Vagina (tissue), 2 donors: ENCODE measurements around the gene PTOV1. TPM values are rescaled to one million over a fixed set of nuclear protein-coding genes. Genes with fewer than 3 reads are reported as not detected.

Experiments
- DNase-seq, 2 donors: peaks; one replicate each; pipeline ENCODE4 v3.0.0-alpha.2; 2017; ENCODE audit errors: extremely low spot score in 2 of 2
- H3K27ac ChIP-seq: fragments of 200-600 bp; sonication (generic); one replicate; pipeline ENCODE4 v1.5.1; 2019
- H3K27me3 ChIP-seq: fragments of 200-600 bp; sonication (generic); one replicate; pipeline ENCODE4 v1.5.1; 2019
- H3K36me3 ChIP-seq, 2 donors: fragments of 200-600 bp; sonication (generic); one replicate each; pipeline ENCODE4 v1.5.1; 2017 to 2019
- H3K4me1 ChIP-seq: fragments of 200-600 bp; sonication (generic); one replicate; pipeline ENCODE4 v1.5.1; 2019
- H3K4me3 ChIP-seq, 2 donors: fragments of 200-600 bp; sonication (generic); 1 replicate in 1 of 2; 2 replicates in 1 of 2; pipeline ENCODE4 v1.5.1; 2016 to 2019
- H3K9me3 ChIP-seq: fragments of 200-600 bp; sonication (generic); one replicate; pipeline ENCODE4 v1.5.1; 2019
- POLR2A ChIP-seq, 2 donors: fragments of 450-650 bp; IDR thresholded peaks; one replicate each; pipeline ENCODE4 v1.6.1; 2017; ENCODE audit warnings: antibody characterized with exemption in 2 of 2, mild to moderate bottlenecking in 2 of 2, moderate library complexity in 2 of 2
- POLR2AphosphoS5 ChIP-seq, 2 donors: sonication (generic); formaldehyde crosslinking; IDR thresholded peaks; one replicate each; pipeline ENCODE4 v1.9.0; 2017; ENCODE audit warnings: antibody characterized with exemption in 2 of 2, mild to moderate bottlenecking in 2 of 2, low read depth in 1 of 2; ENCODE audit not compliant: insufficient read depth in 1 of 2
- intact Hi-C: fragments of 100-400 bp; cut with DNase I; formaldehyde crosslinking; loops from one replicate; pipeline ENCODE4 v1.15.1; 2023
- total RNA-seq: library from RNA; depleted of rRNA; stranded (reverse); fragments of >200 nt; gene quantifications from one replicate; pipeline ENCODE4 v1.2.3, GENCODE V29; 2016
- TF ChIP-seq, protein P1 (sequence below), 3 experiments: fragments of 450-650 bp in 2 of 3; fragments of 200-600 bp in 1 of 3; sonication (generic) in 1 of 3; IDR thresholded peaks; one replicate each; pipeline ENCODE4 v1.5.1; 2017 to 2019; ENCODE audit warnings: antibody characterized with exemption in 3 of 3, mild to moderate bottlenecking in 2 of 3, moderate library complexity in 2 of 3

The PTOV1 gene
- total RNA-seq, 1 donor from 2014 or later, result 109 TPM

DNA sequence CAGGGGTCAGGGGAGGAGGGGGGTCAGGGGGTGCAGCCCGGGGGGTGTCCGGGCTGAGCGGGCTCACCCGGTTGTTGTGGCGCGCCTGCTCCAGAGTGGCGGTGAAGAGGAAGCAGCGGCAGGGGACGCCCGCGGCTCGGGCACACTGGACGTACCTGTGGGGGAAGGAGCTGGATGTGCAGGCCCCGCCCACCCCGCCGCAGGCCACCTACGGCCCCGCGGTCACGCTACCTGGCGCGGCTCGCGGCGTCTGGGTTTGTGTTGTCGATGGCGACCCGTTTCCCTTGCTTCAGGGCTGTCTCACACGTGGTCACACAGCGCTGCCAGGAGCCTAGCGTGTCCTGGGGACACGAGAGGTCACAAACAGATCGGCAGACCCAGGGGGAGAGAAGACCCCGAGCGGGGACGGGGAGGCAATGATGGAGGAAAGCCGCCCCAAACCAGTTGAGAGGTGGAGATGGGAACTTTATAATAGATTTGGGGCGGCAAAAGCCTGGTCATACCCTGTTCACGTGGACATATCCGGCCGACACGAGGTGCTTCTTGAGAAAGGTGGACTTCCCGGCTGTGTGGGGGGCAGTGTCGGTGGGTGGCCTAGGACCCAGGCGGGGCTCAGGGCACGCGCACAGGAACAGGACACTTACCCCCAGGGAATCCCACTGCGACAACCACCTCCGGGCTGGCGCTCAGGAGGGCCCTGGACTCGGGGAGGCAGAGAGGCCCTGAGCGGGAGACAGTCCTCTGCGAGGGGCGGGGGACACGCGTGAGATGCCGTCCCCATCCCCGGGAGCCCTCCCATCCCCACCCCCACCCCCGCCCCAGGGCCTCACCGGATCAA lies 10.8 kb downstream of the PTOV1 start:
- intact Hi-C loops, result loop anchor here (5.0 kb wide), 1 partner anchor 44 kb away; the partner anchor contains the start of gene MED25
- Histone ChIP-seq H3K27me3 (no peaks in the 10 kb centered on the region), H3K4me1 (peaks cover 29% of the 10 kb centered on the region), H3K36me3 (peaks cover 0 to 50% of the 10 kb centered on the region in 2 donors), H3K9me3 (no peaks in the 10 kb centered on the region), H3K4me3 (no peak overlapping the region), H3K27ac (peak overlapping the region; percentile 40)
- TF ChIP-seq, protein P1, sequence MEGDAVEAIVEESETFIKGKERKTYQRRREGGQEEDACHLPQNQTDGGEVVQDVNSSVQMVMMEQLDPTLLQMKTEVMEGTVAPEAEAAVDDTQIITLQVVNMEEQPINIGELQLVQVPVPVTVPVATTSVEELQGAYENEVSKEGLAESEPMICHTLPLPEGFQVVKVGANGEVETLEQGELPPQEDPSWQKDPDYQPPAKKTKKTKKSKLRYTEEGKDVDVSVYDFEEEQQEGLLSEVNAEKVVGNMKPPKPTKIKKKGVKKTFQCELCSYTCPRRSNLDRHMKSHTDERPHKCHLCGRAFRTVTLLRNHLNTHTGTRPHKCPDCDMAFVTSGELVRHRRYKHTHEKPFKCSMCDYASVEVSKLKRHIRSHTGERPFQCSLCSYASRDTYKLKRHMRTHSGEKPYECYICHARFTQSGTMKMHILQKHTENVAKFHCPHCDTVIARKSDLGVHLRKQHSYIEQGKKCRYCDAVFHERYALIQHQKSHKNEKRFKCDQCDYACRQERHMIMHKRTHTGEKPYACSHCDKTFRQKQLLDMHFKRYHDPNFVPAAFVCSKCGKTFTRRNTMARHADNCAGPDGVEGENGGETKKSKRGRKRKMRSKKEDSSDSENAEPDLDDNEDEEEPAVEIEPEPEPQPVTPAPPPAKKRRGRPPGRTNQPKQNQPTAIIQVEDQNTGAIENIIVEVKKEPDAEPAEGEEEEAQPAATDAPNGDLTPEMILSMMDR (IDR thresholded peaks at IDR 0.05), result no peak
- no peak for TF ChIP-seq POLR2AphosphoS5 (IDR thresholded peaks at IDR 0.05; ENCODE audit: insufficient read depth in 1 of 2, low read depth in 1 of 2)
- no peak for TF ChIP-seq POLR2A (IDR thresholded peaks at IDR 0.05)
- DNase-seq, result no peak

DNA sequence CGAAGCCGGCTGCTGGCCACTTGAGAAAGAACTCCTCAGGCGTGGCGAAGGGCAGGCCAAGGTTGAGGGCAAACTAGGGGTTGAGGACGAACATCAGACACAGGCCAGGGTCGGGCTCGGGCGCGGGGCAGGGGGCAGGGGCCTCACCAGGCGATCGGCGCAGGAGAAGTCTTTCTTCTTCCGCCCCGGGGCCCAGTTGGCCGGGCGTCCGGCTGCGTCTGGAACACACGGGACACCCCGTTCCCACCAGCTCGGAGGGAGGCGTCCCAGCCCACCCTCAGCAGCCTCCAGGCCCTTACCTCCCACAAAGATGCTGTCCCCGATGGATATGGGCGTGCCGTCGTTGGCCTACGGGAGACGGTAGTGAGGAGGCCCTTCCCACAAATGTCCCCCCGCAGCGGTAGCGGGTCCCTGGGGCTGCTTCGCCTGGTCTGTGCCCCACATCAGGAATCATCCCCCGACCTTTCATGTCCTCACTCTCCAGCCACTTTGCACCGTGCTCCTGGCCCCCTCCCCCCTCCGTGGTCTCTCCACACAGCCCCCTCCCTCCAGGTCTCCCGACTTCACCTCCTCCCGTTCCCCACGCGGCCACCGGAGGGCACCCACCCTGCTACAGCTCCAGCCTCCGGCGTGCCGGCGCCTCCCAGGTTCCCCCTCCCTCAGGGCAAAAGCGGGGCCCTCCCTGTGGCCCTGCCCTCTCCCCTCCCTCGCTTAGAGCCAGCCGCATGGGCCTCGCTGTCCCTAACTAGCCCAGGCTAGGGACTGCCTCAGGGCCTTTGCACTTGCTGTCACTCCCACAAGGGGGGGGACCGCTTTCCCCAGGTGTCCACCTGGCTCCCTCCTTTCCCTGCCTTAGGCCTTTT lies 11.7 kb downstream of the PTOV1 start:
- no peak overlapping the region for H3K27ac ChIP-seq
- peaks cover 32% of the 10 kb centered on the region for H3K4me1 ChIP-seq
- H3K36me3 ChIP-seq, result peaks cover 0 to 42% of the 10 kb centered on the region in 2 donors
- intact Hi-C loops, result loop anchor here (5.0 kb wide), 1 partner anchor 45 kb away; the partner anchor contains the start of gene MED25
- DNase-seq, result no peak
- no peaks in the 10 kb centered on the region for H3K9me3 ChIP-seq
- no peak overlapping the region for H3K4me3 ChIP-seq
- TF ChIP-seq POLR2A (IDR thresholded peaks at IDR 0.05) (no peak), POLR2AphosphoS5 (IDR thresholded peaks at IDR 0.05; ENCODE audit: insufficient read depth in 1 of 2, low read depth in 1 of 2) (no peak)
- TF ChIP-seq, protein P1 (IDR thresholded peaks at IDR 0.05), result no peak
- H3K27me3 ChIP-seq, result no peaks in the 10 kb centered on the region

DNA sequence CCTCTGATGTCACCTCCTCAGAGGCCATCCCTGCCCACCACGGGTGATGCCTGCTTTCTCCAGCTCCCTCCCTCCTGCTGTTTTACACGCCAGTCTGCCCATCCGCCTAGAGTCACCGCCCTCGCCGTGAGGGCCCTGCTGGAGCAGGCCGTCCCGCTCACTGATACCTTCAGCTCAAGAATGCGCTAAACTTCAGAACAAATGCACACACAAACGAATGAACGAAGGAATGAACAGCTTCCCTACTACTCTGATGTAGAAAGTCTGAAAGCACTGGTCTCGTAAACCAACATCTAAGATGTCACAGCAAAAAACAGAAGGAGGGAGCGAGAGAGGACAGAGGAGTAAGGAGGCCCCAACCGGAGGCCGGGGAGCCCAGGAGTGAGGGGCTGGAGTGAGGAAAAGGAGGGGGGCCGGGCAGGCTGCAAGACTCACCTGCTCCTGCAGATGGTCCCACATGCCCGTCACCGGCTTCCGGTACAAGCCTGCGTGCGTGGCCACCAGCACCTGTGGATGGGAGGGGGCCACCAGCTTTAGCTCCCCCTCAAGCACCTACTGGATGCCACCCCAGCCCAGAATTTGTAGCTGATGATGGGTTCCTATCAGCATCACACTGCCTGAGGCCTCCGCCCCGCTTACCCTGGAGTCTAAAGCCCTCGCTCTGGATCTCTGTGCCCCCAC lies 12.4 kb downstream of the PTOV1 start:
- intact Hi-C loops, result loop anchor here (5.0 kb wide), 1 partner anchor 46 kb away; the partner anchor contains the start of gene MED25
- peaks cover 0 to 34% of the 10 kb centered on the region in 2 donors for H3K36me3 ChIP-seq

DNA sequence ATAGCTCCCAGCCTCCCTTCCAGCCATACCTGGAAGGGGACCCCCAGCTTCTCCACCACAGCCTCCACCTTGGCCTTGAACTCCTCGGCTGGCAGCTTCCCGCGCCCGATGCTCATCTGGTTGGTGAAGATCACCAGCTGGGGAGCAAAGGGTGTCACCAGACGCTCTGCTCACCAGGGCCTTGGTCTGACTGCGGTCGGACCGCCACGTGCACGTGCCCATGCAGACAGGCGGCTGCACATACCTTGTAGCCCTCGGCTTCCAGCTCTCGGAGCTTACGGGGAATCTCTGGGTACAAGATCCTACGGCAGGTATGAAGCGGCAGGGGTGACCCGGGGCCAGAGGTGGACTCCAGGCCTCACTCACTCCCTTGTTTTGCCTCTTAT lies 13.0 kb downstream of the PTOV1 start:
- Histone ChIP-seq H3K27ac (no peak overlapping the region), H3K27me3 (no peaks in the 10 kb centered on the region), H3K9me3 (no peaks in the 10 kb centered on the region), H3K4me1 (peaks cover 45% of the 10 kb centered on the region), H3K36me3 (peaks cover 0 to 34% of the 10 kb centered on the region in 2 donors), H3K4me3 (no peak overlapping the region)
- TF ChIP-seq, protein P1 (IDR thresholded peaks at IDR 0.05), result no peak
- TF ChIP-seq POLR2AphosphoS5 (IDR thresholded peaks at IDR 0.05; ENCODE audit: insufficient read depth in 1 of 2, low read depth in 1 of 2) (no peak), POLR2A (IDR thresholded peaks at IDR 0.05) (no peak)
- DNase-seq, result no peak
- intact Hi-C loops, result loop anchor here (5.0 kb wide), 1 partner anchor 47 kb away; the partner anchor contains the start of gene MED25

More for the DNA sequence above, 12.4 kb downstream of the PTOV1 start:
- DNase-seq, result no peak
- Histone ChIP-seq H3K4me3 (no peak overlapping the region), H3K27me3 (no peaks in the 10 kb centered on the region), H3K4me1 (peaks cover 40% of the 10 kb centered on the region), H3K27ac (no peak overlapping the region), H3K9me3 (no peaks in the 10 kb centered on the region)
- no peak for TF ChIP-seq POLR2AphosphoS5 (IDR thresholded peaks at IDR 0.05; ENCODE audit: insufficient read depth in 1 of 2, low read depth in 1 of 2)
- TF ChIP-seq POLR2A (IDR thresholded peaks at IDR 0.05), result no peak
- TF ChIP-seq, protein P1 (IDR thresholded peaks at IDR 0.05), result no peak
